CMK (cell line): ENCODE measurements around the gene TMEM59L.
"Not testable (repeated sequence)": the region's sequence is repeated elsewhere in the genome, so short reads cannot be mapped to it uniquely, and the experiment has no call there.

Experiments used
- DNase-seq: peaks from one replicate; pipeline ENCODE4 v3.0.0-alpha.2; 2010; ENCODE audit warnings: low read depth

TMEM59L gene

GRCh38 chr19:18594096-18594823, 18.4 kb upstream of the TMEM59L start:
- DNase-seq, result peak; percentile 55

- DNase-seq, result no peak
These were observed 17.8 kb upstream of the TMEM59L start for GRCh38 chr19:18594824-18595373.

GRCh38 chr19:18595475-18595874, 17.2 kb upstream of the TMEM59L start:
- DNase-seq, result no peak

GRCh38 chr19:18596752-18597157, 15.9 kb upstream of the TMEM59L start:
- no peak for DNase-seq

- DNase-seq, result no peak
These were observed 14.6 kb upstream of the TMEM59L start for GRCh38 chr19:18597809-18598660.

- no peak for DNase-seq
These were observed 13.2 kb upstream of the TMEM59L start for GRCh38 chr19:18599485-18599884.

GRCh38 chr19:18600692-18601397, 11.8 kb upstream of the TMEM59L start:
- DNase-seq, result not testable (repeated sequence)

- DNase-seq, result no peak
These were observed 10.8 kb upstream of the TMEM59L start for GRCh38 chr19:18601875-18602274.

- no peak for DNase-seq
These were observed 9.3 kb upstream of the TMEM59L start for GRCh38 chr19:18603255-18603957.

GRCh38 chr19:18603958-18604819, 8.5 kb upstream of the TMEM59L start:
- no peak for DNase-seq

GRCh38 chr19:18604820-18605159, 7.9 kb upstream of the TMEM59L start:
- no peak for DNase-seq

GRCh38 chr19:18605196-18605545, 7.5 kb upstream of the TMEM59L start:
- DNase-seq, result no peak

GRCh38 chr19:18605546-18606280, 7.0 kb upstream of the TMEM59L start:
- no peak for DNase-seq

- DNase-seq, result no peak
These were observed 6.1 kb upstream of the TMEM59L start, which contains the start of gene CRLF1 for GRCh38 chr19:18606281-18607225. Gene CRLF1, minus strand, starts transcription at chr19:18606799. Its CDS starts 143 bp downstream, at chr19:18606656.

- no peak for DNase-seq
These were observed 5.2 kb upstream of the TMEM59L start for GRCh38 chr19:18607226-18608101.

GRCh38 chr19:18608102-18608804, 4.4 kb upstream of the TMEM59L start:
- no peak for DNase-seq
